ENCODE data around the gene PRDX6.
"Not testable (repeated sequence)": the region's sequence is repeated elsewhere in the genome, so short reads cannot be mapped to it uniquely, and the experiment has no call there.

PRDX6 gene

DNA sequence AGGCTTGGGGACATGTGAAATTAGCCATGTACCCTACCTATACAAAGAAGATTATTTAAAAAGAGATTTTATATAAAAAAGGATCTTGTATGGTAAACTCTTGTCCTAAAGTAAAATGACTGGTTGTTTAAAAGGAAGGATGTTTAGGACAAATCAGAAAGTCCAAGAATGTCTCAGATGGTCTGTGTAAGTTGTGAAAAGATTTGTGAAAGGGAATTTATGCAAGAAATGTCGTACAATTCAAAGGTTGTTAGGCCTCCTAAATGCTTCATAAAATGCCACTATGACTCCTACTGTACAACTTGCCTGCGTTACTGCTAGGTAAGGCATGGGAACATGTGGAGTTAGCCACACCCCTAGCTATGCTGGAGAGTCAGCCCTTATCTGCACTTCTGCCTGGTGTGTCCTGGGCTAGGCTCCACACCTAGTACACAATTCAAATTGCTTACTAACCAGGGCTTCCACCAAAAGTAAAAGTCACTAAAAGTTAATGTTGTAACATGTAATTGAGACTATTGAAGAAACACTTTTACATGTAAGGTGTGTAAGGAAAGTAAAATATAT lies 19.7 kb downstream of the PRDX6 start:
- DNase-seq (ENCODE audit: low read depth) = no peak

DNA sequence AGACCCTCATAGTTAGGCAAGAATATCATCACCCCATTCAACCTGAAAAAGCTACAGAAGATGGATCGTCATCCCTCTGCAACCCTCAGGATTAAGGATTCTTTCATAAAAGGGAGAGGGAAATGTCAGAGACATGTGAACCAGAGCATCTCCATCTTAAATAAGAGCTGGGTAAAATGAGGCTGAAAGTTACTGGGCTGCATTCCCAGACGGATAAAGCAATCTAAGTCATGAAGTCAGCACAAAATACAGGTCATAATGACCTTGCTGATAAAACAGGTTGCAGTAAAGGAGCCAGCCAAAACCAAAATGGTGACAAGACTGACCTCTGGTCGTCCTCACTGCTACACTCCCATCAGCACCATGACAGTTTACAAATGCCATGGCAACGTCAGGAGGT lies 22.6 kb downstream of the PRDX6 start:
- DNase-seq (ENCODE audit: low read depth) = no peak

DNA sequence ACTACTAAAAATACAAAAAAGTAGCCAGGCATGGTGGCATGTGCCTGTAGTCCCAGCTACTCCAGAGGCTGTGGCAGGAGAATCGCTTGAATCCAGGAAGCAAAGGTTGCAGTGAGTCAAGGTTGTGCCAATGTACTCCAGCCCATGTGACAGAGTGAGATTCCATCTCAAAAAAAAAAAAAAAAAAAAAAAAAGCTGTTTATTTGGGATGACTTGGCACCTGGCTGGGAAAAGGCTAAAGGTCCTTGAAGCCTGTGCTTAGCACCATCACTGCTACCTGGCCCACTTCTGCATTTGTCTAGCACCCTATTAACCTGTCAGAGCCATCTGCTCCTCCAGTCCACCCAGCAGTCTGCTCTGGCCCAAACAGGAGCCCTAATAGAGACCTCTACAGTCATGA lies 25.0 kb downstream of the PRDX6 start:
- no peak for DNase-seq (ENCODE audit: low read depth)

DNA sequence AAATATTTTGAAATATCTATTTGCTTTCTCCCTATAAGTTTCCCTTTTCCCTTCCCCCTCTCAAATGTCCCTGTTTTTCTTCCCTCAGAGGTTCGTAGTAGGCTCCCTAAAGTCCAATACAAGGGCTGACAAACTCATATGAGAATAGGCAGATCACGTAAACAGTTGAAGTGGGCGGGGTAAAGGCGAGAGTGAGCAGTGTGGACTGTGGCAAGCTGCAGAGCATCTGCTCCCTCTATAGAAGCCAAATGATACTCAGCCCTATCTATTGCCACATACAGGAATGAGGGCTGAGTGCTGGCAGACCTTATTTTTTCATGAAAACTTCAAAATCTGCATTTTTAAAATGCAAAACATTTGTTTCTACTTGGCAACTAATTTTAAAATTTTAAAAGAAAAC lies 26.3 kb downstream of the PRDX6 start:
- no peak for DNase-seq (ENCODE audit: low read depth)

DNA sequence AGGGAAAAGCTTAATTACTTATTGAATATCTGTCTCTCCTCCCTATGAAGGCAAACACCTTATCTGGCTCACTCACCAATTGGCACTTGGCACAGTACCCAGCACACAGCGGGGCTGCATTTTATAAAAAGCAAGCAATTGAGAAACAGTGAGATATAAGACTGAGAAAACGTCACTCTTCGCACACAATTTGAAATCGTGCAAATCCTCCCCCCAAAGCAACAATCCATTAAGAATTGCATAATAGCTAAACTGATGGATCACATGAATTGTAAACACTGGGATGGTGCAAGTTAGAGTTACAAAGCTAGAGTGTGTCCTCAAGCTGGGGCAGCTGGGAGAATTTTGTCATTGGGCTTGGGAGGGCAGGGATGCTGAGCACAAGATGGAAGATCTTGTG lies 27.1 kb downstream of the PRDX6 start:
- no peak for DNase-seq (ENCODE audit: low read depth)

DNA sequence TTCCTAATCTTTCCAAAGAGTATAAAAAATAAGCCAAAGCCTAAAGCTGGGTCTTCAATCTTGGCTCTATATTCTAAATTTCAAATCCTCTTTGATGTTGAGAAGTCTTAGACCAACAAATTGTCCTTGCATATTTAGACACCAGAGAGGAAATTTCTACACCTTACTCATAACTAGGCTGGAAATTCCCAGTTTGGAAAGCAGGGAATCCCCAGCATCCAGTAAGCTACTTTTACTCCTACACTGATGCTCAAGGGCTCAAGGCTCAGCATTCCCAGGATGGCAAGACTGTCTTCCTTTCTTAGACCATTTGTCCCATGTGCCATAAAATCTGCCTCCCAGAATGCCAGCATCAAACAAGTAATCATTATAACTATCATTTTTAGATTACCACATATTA lies 28.3 kb downstream of the PRDX6 start:
- no peak for DNase-seq (ENCODE audit: low read depth)

DNA sequence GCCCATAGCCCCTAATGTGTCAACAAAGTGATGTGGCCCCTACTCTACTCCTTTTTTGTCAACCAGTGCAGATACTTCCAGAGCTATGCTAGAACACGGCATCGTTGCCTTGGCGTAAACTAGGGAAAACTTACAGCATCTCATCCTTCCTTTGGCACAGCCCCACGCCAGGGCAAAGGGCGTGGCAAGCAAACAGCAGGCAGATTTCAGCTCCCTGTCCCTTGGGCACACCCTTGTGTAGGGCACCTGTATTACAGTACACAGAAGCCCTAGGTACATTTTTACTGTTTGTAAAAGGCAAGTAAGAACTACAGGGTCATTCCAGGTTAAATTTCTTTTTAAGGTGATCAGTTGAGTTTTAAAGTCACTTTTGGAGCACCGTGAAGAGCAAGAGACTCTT lies 29.3 kb downstream of the PRDX6 start:
- no peak for DNase-seq (ENCODE audit: low read depth)

DNA sequence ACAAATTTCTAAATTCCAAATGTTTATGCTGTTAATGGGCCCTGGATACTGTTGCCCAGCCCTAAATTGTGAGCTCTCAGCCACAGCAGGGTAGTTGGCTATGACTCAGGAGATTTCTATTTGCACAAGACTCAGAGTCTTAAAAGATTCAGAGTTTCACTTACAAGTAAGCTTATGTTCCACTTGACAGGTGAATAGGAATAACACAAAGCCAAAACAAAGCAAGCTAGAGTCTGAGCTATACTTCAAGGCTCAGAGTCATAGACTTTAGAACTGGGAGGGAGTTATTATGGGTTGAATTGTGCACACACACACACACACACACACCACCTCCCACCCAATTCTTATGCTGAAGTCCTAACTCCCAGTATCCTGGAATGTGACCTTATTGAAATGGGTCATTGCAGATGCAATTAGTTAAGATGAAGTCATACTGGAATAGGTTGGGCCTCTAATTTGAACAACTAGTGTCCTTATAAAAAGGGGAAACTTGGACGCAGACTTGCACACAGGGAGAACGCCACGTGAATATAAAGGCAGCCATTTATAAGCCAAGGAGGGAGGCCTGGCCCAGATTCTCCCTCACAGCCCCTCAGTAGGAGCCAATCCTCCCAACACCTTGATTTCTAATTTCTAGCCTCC lies 30.2 kb downstream of the PRDX6 start:
- no peak for DNase-seq (ENCODE audit: low read depth)

DNA sequence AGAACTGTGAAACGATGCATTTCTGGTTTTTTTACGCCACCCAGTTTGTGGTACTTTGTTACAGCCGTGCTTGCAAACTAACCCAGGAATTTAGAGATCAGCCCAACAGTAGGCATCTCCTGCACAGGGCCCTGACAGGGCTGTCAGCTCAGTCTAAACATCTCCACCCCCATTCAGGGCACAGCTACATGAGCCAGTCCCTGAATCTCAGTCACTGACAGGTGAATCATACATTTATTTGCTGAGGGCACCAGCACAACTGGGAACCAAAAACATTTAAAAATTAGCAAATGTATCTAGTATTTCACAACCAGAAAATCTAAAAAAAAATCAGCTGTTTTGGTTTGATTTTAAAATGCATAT lies 30.7 kb downstream of the PRDX6 start:
- no peak for DNase-seq (ENCODE audit: low read depth)

DNA sequence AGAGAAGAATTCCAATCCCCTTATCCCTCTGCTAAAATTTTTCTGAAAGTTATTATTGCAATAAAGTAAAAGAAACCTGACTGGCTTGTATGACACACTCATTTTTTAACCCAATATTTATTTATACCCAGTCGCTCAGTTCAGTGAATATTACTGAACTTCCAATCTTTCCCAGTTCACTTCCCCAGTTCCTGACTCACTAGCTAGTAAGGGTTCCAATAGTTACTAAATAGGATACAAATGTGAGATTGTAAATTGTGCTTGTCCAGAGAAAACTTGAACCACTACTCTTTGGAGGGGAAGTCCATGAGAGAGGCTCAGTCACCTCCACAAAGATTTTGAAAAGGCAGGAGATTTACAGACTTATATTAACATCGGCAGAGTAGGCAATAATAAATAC lies 31.4 kb downstream of the PRDX6 start:
- no peak for DNase-seq (ENCODE audit: low read depth)

DNA sequence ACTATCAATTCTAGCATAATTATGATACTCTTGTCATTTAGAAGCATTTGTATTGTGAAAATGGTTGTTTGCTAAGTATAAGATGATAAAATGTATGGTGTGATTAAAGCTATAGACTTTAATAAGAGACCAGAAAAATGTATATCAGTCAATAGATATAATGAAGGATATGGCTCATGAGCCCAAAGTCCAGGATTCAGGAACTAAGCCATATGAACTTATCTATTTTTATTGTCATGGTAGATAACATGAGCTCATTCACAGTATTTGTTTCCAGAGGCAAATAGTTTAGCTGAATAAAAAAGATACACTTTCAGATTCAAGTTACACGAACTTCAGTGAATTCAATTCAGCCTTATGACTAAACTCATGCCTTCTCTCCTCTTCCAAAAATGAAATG lies 32.7 kb downstream of the PRDX6 start:
- no peak for DNase-seq (ENCODE audit: low read depth)

DNA sequence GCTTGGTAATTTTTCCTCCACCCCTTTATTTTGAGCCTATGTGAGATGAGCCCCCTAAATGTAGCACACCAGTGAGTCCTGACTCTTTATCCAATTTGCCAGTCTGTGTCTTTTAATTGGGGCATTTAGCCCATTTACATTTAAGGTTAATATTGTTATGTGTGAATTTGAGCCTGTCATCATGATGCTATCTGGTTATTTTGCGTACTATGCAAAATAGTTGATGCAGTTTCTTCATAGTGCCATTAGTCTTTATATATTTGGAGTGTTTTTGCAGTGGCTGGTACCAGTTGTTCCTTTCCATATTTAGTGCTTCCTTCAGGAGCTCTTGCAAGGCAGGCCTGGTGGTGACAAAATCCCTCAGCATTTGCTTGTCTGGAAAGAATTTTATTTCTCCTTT lies 37.4 kb downstream of the PRDX6 start:
- not testable (repeated sequence) for DNase-seq (ENCODE audit: low read depth)

DNA sequence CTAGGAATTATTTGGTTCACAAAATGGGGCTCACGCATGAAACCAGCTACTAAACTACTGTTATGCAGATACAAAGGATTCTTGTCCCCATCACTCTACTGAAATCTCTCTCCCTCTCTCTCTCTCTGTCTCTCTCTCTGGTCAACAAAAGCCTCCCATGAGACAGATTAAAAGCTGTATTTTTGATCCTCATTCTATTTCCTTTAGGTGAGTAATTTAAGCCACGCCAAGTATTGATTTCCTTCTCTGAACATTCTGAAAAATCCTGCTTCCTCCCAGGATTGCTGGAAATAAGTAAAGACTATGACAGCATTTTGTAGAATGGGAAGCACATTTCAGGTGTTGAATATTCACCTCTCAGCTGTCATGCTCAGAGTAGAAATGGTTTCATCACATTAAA lies 43.7 kb downstream of the PRDX6 start:
- DNase-seq (ENCODE audit: low read depth) = no peak

DNA sequence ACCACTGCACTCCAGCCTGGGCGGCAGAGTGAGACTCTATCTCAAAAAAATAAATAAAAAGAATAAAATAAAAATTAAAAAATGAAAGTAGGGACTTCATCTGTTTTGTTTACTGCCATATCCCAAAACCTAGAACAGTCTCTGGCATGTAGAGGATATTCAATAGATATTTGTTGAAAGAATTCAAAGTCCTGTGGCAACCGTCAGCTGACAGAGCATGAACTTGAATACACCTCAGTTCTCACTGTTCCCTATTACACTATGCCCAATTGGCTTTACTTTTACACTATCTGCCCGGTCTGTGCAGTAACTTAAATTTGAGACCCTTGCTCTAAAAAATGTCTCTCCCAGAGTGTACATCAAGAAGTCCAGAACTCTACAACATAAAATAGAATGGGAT lies 46.2 kb downstream of the PRDX6 start:
- DNase-seq (ENCODE audit: low read depth) = no peak

DNA sequence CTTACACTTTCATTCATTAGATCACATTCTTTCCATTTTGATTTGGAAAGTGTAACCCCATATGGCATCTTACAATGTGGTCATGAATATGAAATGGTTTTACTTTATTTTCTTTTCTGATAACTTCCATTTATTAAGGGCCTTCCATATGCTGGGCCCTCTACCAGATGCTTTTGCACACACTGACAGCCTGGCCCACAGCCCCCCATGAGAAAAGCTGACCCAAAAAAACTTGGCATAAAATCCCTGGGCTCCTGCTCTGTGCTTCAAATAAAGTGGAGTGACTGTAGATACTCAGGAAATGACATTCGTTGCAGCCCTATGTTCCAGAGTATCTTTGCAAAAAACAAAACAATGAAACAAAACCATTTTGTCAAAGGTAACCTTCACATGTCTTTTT lies 48.8 kb downstream of the PRDX6 start:
- no peak for DNase-seq (ENCODE audit: low read depth)

DNA sequence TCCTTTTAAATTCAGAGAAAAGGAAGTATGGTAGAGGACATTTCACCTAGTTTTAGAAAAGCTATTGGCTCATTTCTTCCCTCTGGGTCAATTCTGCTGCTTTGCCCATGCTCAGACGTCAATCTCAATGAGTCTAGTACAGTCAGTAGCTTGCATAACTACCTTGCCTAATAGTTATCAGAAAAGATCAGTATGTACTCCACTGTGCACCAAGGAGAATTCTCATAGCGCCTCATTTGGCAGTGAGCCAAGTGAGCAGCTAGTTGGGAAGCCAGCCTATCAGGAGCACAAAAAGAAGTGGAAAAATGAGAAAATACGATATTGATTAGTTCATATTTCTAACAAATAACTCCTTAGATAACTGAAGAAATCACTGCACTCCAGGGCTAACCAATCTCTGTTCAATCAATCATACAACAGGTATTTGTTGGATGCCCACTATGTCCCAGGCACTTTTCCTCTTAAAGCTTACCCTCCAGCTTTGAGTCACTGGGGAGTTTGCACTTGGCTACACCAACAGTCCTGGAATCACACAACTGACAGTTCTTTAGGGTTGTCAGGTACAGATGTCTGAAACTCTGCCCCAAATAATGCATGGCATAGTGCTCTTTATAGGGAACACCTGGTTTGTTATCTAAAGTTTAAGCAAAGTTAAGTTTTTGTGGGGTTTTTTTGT lies 50.2 kb downstream of the PRDX6 start:
- no peak for DNase-seq (ENCODE audit: low read depth)

DNA sequence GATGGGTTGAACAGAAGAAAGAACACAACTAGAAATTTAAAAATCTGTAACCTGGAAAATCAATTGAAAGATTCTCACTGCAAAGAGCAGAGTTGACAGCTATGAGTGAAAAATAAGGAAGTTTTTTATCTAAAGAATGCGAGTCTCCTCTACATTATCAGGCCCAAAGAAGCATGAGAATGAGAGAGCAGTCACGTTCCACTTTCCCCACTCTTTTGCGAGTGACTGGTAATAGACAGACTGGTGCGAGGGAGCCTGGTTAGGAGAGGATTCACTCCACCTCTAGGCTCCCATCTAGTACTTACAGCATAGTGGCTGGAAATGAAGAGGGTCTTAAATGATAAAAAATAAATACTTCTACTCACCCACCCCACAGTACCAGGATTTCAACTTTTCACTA lies 52.0 kb downstream of the PRDX6 start:
- DNase-seq (ENCODE audit: low read depth) = no peak

DNA sequence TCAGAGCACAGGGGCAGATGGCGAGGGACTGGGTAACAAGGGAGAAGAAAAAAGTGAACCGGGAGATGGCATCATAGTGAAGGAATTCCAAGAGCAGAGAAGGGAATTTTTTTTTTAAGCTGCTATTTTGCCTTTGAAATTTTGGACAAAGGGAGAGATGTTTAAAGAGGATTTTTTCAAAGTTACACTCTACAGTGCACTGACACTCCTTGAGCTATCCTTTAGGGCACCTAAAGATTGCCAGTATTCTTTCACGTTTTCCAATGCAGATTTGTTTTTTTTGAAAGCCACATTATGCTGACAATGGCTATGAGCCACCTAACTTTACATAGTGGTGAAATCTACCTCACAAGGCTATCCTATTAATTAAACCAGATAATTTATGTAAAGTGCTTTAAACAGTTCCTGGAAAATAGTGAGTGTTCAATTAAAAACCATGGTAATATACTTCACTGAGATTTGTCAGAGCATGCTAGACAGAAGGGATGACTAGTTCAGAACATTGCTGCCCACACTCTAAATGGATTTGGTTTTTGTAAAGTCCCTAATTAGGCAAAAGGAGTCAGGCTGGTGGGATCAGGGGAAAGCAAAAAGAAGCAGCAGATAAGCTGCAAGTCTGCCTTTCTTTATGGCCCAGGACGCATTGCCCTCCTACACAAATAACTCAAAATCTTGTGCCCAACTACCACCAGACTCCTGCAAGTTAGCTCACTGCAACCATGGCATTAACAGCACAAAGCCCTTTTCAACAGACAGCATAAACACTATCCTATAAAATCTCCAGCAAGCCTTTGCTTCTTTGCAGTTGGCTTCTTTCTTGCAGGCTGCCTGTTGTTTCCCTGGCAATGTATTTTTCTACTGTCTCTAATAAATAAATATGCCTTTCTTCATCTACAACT lies 53.9 kb downstream of the PRDX6 start:
- DNase-seq (ENCODE audit: low read depth) = no peak

DNA sequence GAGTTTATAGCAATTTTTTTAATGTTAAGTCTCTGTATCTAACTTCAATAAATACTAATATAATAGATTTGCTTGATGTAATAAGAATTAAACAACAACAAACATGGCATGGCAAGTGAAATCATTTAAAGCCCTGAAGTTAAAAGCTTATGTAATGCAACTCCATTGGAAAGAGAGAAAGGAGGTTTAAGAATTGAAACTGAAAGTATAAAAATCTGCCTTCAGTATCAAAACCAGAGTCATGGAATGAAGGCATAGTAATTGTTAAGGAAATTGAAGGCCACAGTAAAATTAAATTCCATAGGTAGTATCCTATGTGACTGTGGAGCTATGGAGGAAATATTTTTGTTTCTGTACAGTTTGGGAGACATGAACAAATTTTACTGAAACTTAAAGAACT lies 55.1 kb downstream of the PRDX6 start:
- no peak for DNase-seq (ENCODE audit: low read depth)

DNA sequence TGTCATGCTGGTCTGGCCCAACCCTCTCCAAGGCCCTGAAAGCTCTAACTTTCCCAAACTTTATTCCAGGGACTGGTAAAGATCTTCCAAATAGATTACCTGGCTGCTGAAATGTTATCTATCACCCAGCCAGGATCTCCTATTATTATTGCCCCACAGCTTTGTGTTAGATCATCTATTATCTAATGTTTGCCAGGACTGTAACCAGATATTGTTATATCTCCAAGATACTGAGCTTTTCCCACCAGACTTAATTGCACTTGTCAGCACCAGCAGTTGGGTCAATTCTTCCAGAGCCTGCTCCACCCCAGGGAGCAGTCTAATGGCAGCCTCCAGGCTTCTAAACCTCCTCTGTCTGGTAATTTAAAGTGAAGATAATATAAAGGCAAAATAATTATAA lies 59.1 kb downstream of the PRDX6 start:
- DNase-seq (ENCODE audit: low read depth) = no peak

All from activated T-cell treated with anti-CD3 and anti-CD28 coated beads for 48 hours (primary cell).